ENCODE measurements around the gene NAPA.

Gene NAPA

GRCh38 chr19:47464675-47465419 lies 50.0 kb downstream of the NAPA start:
- DNase-seq, result no peak
- H3K27ac ChIP-seq (ENCODE audit: insufficient read depth, low read length, poor library complexity, severe bottlenecking), result no peak overlapping the region
- H3K36me3 ChIP-seq (ENCODE audit: control insufficient read depth, insufficient read depth, low read length), result no peaks in the 10 kb centered on the region
- no peaks in the 10 kb centered on the region for H3K4me1 ChIP-seq (ENCODE audit: control insufficient read depth, insufficient read depth, low read length, poor library complexity, severe bottlenecking)
- peaks cover 9% of the 10 kb centered on the region for H3K27me3 ChIP-seq (replicated peaks; ENCODE audit: control insufficient read depth, insufficient read depth, low read length, poor library complexity, severe bottlenecking)
- H3K4me3 ChIP-seq (ENCODE audit: insufficient read depth, low read depth, low read length, poor library complexity, severe bottlenecking), result no peak overlapping the region
- H3K9me3 ChIP-seq (ENCODE audit: control insufficient read depth, low read length), result no peaks in the 10 kb centered on the region

- H3K27me3 ChIP-seq (replicated peaks; ENCODE audit: control insufficient read depth, insufficient read depth, low read length, poor library complexity, severe bottlenecking), result peaks cover 7% of the 10 kb centered on the region
- H3K4me3 ChIP-seq (ENCODE audit: insufficient read depth, low read depth, low read length, poor library complexity, severe bottlenecking), result no peak overlapping the region
Observed at GRCh38 chr19:47461876-47462275, 53.0 kb downstream of the NAPA start.

GRCh38 chr19:47459477-47459876 lies 55.4 kb downstream of the NAPA start:
- Histone ChIP-seq H3K4me1 (ENCODE audit: control insufficient read depth, insufficient read depth, low read length, poor library complexity, severe bottlenecking) (no peaks in the 10 kb centered on the region), H3K4me3 (ENCODE audit: insufficient read depth, low read depth, low read length, poor library complexity, severe bottlenecking) (no peak overlapping the region), H3K27ac (ENCODE audit: insufficient read depth, low read length, poor library complexity, severe bottlenecking) (no peak overlapping the region), H3K27me3 (replicated peaks; ENCODE audit: control insufficient read depth, insufficient read depth, low read length, poor library complexity, severe bottlenecking) (peaks cover 16% of the 10 kb centered on the region), H3K9me3 (ENCODE audit: control insufficient read depth, low read length) (no peaks in the 10 kb centered on the region), H3K36me3 (ENCODE audit: control insufficient read depth, insufficient read depth, low read length) (no peaks in the 10 kb centered on the region)
- DNase-seq, result no peak

More at GRCh38 chr19:47461876-47462275, 53.0 kb downstream of the NAPA start:
- H3K27ac ChIP-seq (ENCODE audit: insufficient read depth, low read length, poor library complexity, severe bottlenecking), result no peak overlapping the region
- DNase-seq, result no peak
- H3K36me3 ChIP-seq (ENCODE audit: control insufficient read depth, insufficient read depth, low read length), result no peaks in the 10 kb centered on the region
- H3K9me3 ChIP-seq (ENCODE audit: control insufficient read depth, low read length), result no peaks in the 10 kb centered on the region
- H3K4me1 ChIP-seq (ENCODE audit: control insufficient read depth, insufficient read depth, low read length, poor library complexity, severe bottlenecking), result no peaks in the 10 kb centered on the region

- Histone ChIP-seq H3K4me3 (ENCODE audit: insufficient read depth, low read depth, low read length, poor library complexity, severe bottlenecking) (no peak overlapping the region), H3K27me3 (replicated peaks; ENCODE audit: control insufficient read depth, insufficient read depth, low read length, poor library complexity, severe bottlenecking) (peaks cover 16% of the 10 kb centered on the region), H3K27ac (ENCODE audit: insufficient read depth, low read length, poor library complexity, severe bottlenecking) (no peak overlapping the region), H3K36me3 (ENCODE audit: control insufficient read depth, insufficient read depth, low read length) (no peaks in the 10 kb centered on the region), H3K9me3 (ENCODE audit: control insufficient read depth, low read length) (no peaks in the 10 kb centered on the region), H3K4me1 (ENCODE audit: control insufficient read depth, insufficient read depth, low read length, poor library complexity, severe bottlenecking) (no peaks in the 10 kb centered on the region)
- DNase-seq, result no peak
Observed at GRCh38 chr19:47458672-47459071, 56.2 kb downstream of the NAPA start.

- peaks cover 16% of the 10 kb centered on the region for H3K27me3 ChIP-seq (replicated peaks; ENCODE audit: control insufficient read depth, insufficient read depth, low read length, poor library complexity, severe bottlenecking)
Observed at GRCh38 chr19:47456721-47457474, 58.0 kb downstream of the NAPA start.

GRCh38 chr19:47450478-47450877 lies 64.4 kb downstream of the NAPA start:
- H3K27me3 ChIP-seq (replicated peaks; ENCODE audit: control insufficient read depth, insufficient read depth, low read length, poor library complexity, severe bottlenecking), result peaks cover 16% of the 10 kb centered on the region
- DNase-seq, result no peak
- H3K4me1 ChIP-seq (ENCODE audit: control insufficient read depth, insufficient read depth, low read length, poor library complexity, severe bottlenecking), result peaks cover 28% of the 10 kb centered on the region
- no peak overlapping the region for H3K4me3 ChIP-seq (ENCODE audit: insufficient read depth, low read depth, low read length, poor library complexity, severe bottlenecking)
- no peaks in the 10 kb centered on the region for H3K36me3 ChIP-seq (ENCODE audit: control insufficient read depth, insufficient read depth, low read length)
- H3K27ac ChIP-seq (ENCODE audit: insufficient read depth, low read length, poor library complexity, severe bottlenecking), result no peak overlapping the region
- H3K9me3 ChIP-seq (ENCODE audit: control insufficient read depth, low read length), result no peaks in the 10 kb centered on the region

More at GRCh38 chr19:47456721-47457474, 58.0 kb downstream of the NAPA start:
- no peak for DNase-seq
- no peaks in the 10 kb centered on the region for H3K9me3 ChIP-seq (ENCODE audit: control insufficient read depth, low read length)
- no peak overlapping the region for H3K4me3 ChIP-seq (ENCODE audit: insufficient read depth, low read depth, low read length, poor library complexity, severe bottlenecking)
- no peak overlapping the region for H3K27ac ChIP-seq (ENCODE audit: insufficient read depth, low read length, poor library complexity, severe bottlenecking)
- no peaks in the 10 kb centered on the region for H3K36me3 ChIP-seq (ENCODE audit: control insufficient read depth, insufficient read depth, low read length)
- H3K4me1 ChIP-seq (ENCODE audit: control insufficient read depth, insufficient read depth, low read length, poor library complexity, severe bottlenecking), result no peaks in the 10 kb centered on the region

GRCh38 chr19:47448360-47448727 lies 66.5 kb downstream of the NAPA start:
- H3K4me1 ChIP-seq (ENCODE audit: control insufficient read depth, insufficient read depth, low read length, poor library complexity, severe bottlenecking), result peaks cover 45% of the 10 kb centered on the region
- H3K27me3 ChIP-seq (replicated peaks; ENCODE audit: control insufficient read depth, insufficient read depth, low read length, poor library complexity, severe bottlenecking), result peaks cover 19% of the 10 kb centered on the region
- no peak overlapping the region for H3K4me3 ChIP-seq (ENCODE audit: insufficient read depth, low read depth, low read length, poor library complexity, severe bottlenecking)

GRCh38 chr19:47447470-47448359 lies 67.1 kb downstream of the NAPA start:
- no peak overlapping the region for H3K27ac ChIP-seq (ENCODE audit: insufficient read depth, low read length, poor library complexity, severe bottlenecking)
- H3K36me3 ChIP-seq (ENCODE audit: control insufficient read depth, insufficient read depth, low read length), result no peaks in the 10 kb centered on the region
- peak overlapping the region; percentile 10 for H3K4me3 ChIP-seq (ENCODE audit: insufficient read depth, low read depth, low read length, poor library complexity, severe bottlenecking)
- peak in 2 of 3 donors; percentile 33 to 43 for DNase-seq
- no peaks in the 10 kb centered on the region for H3K9me3 ChIP-seq (ENCODE audit: control insufficient read depth, low read length)
- H3K27me3 ChIP-seq (replicated peaks; ENCODE audit: control insufficient read depth, insufficient read depth, low read length, poor library complexity, severe bottlenecking), result peaks cover 24% of the 10 kb centered on the region
- peaks cover 45% of the 10 kb centered on the region for H3K4me1 ChIP-seq (ENCODE audit: control insufficient read depth, insufficient read depth, low read length, poor library complexity, severe bottlenecking)

More at GRCh38 chr19:47448360-47448727, 66.5 kb downstream of the NAPA start:
- Histone ChIP-seq H3K27ac (ENCODE audit: insufficient read depth, low read length, poor library complexity, severe bottlenecking) (no peak overlapping the region), H3K36me3 (ENCODE audit: control insufficient read depth, insufficient read depth, low read length) (no peaks in the 10 kb centered on the region), H3K9me3 (ENCODE audit: control insufficient read depth, low read length) (no peaks in the 10 kb centered on the region)
- no peak for DNase-seq

- H3K27me3 ChIP-seq (replicated peaks; ENCODE audit: control insufficient read depth, insufficient read depth, low read length, poor library complexity, severe bottlenecking), result peaks cover 31% of the 10 kb centered on the region
- no peak overlapping the region for H3K4me3 ChIP-seq (ENCODE audit: insufficient read depth, low read depth, low read length, poor library complexity, severe bottlenecking)
- H3K4me1 ChIP-seq (ENCODE audit: control insufficient read depth, insufficient read depth, low read length, poor library complexity, severe bottlenecking), result peaks cover 45% of the 10 kb centered on the region
- H3K27ac ChIP-seq (ENCODE audit: insufficient read depth, low read length, poor library complexity, severe bottlenecking), result no peak overlapping the region
- H3K36me3 ChIP-seq (ENCODE audit: control insufficient read depth, insufficient read depth, low read length), result no peaks in the 10 kb centered on the region
- no peak for DNase-seq
- H3K9me3 ChIP-seq (ENCODE audit: control insufficient read depth, low read length), result no peaks in the 10 kb centered on the region
Observed at GRCh38 chr19:47446534-47447469, 68.1 kb downstream of the NAPA start.

All from effector memory CD4-positive, alpha-beta T cell (primary cell).